Measurements from ENCODE around the gene OR8K5. TPM values are rescaled to one million over a fixed set of nuclear protein-coding genes. Genes with fewer than 3 reads are reported as not detected.
"Not testable (repeated sequence)": the region's sequence is repeated elsewhere in the genome, so short reads cannot be mapped to it uniquely, and the experiment has no call there.

OR8K5 gene
- polyA plus RNA-seq, 1 donor (not counting 4 experiments of a cell fraction or from before 2014, with no cell fraction given), result not detected

GRCh38 chr11:56151376-56151775 lies 8.7 kb downstream of the OR8K5 start:
- Histone ChIP-seq H2AFZ (ENCODE audit: control insufficient read depth, low read length) (no peak overlapping the region), H3K9me1 (ENCODE audit: control insufficient read depth, extremely low read depth, insufficient read depth, low read length) (no peaks in the 10 kb centered on the region), H3K4me1 (ENCODE audit: control insufficient read depth, extremely low read depth, insufficient read depth, low read length) (no peaks in the 10 kb centered on the region), H3K79me2 (ENCODE audit: control insufficient read depth, insufficient read depth, low read length) (no peaks in the 10 kb centered on the region), H3K27me3 (ENCODE audit: control insufficient read depth, extremely low read depth, insufficient read depth, low read length) (no peaks in the 10 kb centered on the region), H4K20me1 (ENCODE audit: control insufficient read depth, extremely low read depth, insufficient read depth, low read length) (no peaks in the 10 kb centered on the region), H3K27ac (ENCODE audit: control insufficient read depth, insufficient read depth, low read length) (no peak overlapping the region), H3K9ac (ENCODE audit: control insufficient read depth, extremely low read depth, insufficient read depth, low read length) (no peak overlapping the region), H3K4me3 (ENCODE audit: control insufficient read depth in 2 of 3, extremely low read depth in 1 of 3, insufficient read depth in 2 of 3, low read depth in 1 of 3, low read length in 3 of 3) (no peak overlapping the region), H3K36me3 (ENCODE audit: control insufficient read depth in 2 of 2, extremely low read depth in 1 of 2, insufficient read depth in 2 of 2, low read length in 2 of 2) (no peaks in the 10 kb centered on the region), H3K4me2 (ENCODE audit: control insufficient read depth, extremely low read depth, insufficient read depth, low read depth, low read length) (no peak overlapping the region), H3K9me3 (ENCODE audit: control insufficient read depth, low read depth, low read length) (peaks cover 4% of the 10 kb centered on the region)
- TF ChIP-seq EZH2 (IDR thresholded peaks at IDR 0.05; ENCODE audit: low read length) (no peak), CTCF (optimal IDR thresholded peaks at IDR 0.05 in 1 of 3, IDR thresholded peaks at IDR 0.05 in 1 of 3, conservative IDR thresholded peaks at IDR 0.05 in 1 of 3; ENCODE audit: extremely low read depth in 1 of 3, insufficient read depth in 2 of 3, low read length in 3 of 3) (no peak)
- FAIRE-seq (no peak), DNase-seq (ENCODE audit: low read depth, low spot score) (no peak)
- dilution Hi-C loops (cut with MboI; ENCODE audit: extremely low pct_ligation_motif_present, low sequenced_read_pairs), result no loop called here

- H3K36me3 ChIP-seq (ENCODE audit: control insufficient read depth in 2 of 2, extremely low read depth in 1 of 2, insufficient read depth in 2 of 2, low read length in 2 of 2); H3K27ac ChIP-seq (ENCODE audit: control insufficient read depth, insufficient read depth, low read length); H3K9ac ChIP-seq (ENCODE audit: control insufficient read depth, extremely low read depth, insufficient read depth, low read length); H2AFZ ChIP-seq (ENCODE audit: control insufficient read depth, low read length); H3K4me1 ChIP-seq (ENCODE audit: control insufficient read depth, extremely low read depth, insufficient read depth, low read length); DNase-seq (ENCODE audit: low read depth, low spot score); H4K20me1 ChIP-seq (ENCODE audit: control insufficient read depth, extremely low read depth, insufficient read depth, low read length); FAIRE-seq; H3K79me2 ChIP-seq (ENCODE audit: control insufficient read depth, insufficient read depth, low read length); H3K9me1 ChIP-seq (ENCODE audit: control insufficient read depth, extremely low read depth, insufficient read depth, low read length); dilution Hi-C loops (cut with MboI; ENCODE audit: extremely low pct_ligation_motif_present, low sequenced_read_pairs); H3K27me3 ChIP-seq (ENCODE audit: control insufficient read depth, extremely low read depth, insufficient read depth, low read length); H3K4me3 ChIP-seq (ENCODE audit: control insufficient read depth in 2 of 3, extremely low read depth in 1 of 3, insufficient read depth in 2 of 3, low read depth in 1 of 3, low read length in 3 of 3); H3K4me2 ChIP-seq (ENCODE audit: control insufficient read depth, extremely low read depth, insufficient read depth, low read depth, low read length); H3K9me3 ChIP-seq (ENCODE audit: control insufficient read depth, low read depth, low read length): not testable (repeated sequence)
Observed at GRCh38 chr11:56143681-56144080, 16.4 kb downstream of the OR8K5 start.

- no peak for FAIRE-seq
- dilution Hi-C loops (cut with MboI; ENCODE audit: extremely low pct_ligation_motif_present, low sequenced_read_pairs), result no loop called here
Observed at GRCh38 chr11:56140151-56140661, 19.9 kb downstream of the OR8K5 start, which contains the start of gene OR8J3. TSS of gene OR8J3 (minus strand) at chr11:56140201. CDS start at chr11:56137718, 2,483 bp downstream.

More at GRCh38 chr11:56140151-56140661, 19.9 kb downstream of the OR8K5 start, which contains the start of gene OR8J3:
- no peak for DNase-seq (ENCODE audit: low read depth, low spot score)
- no peaks in the 10 kb centered on the region for H3K9me1 ChIP-seq (ENCODE audit: control insufficient read depth, extremely low read depth, insufficient read depth, low read length)
- H3K79me2 ChIP-seq (ENCODE audit: control insufficient read depth, insufficient read depth, low read length), result no peaks in the 10 kb centered on the region
- TF ChIP-seq EZH2 (IDR thresholded peaks at IDR 0.05; ENCODE audit: low read length) (no peak), CTCF (optimal IDR thresholded peaks at IDR 0.05 in 1 of 3, IDR thresholded peaks at IDR 0.05 in 1 of 3, conservative IDR thresholded peaks at IDR 0.05 in 1 of 3; ENCODE audit: extremely low read depth in 1 of 3, insufficient read depth in 2 of 3, low read length in 3 of 3) (no peak)
- H3K27ac ChIP-seq (ENCODE audit: control insufficient read depth, insufficient read depth, low read length), result no peak within 1 kb of the TSS
- no peaks in the 10 kb centered on the region for H4K20me1 ChIP-seq (ENCODE audit: control insufficient read depth, extremely low read depth, insufficient read depth, low read length)
- H3K36me3 ChIP-seq (ENCODE audit: control insufficient read depth in 2 of 2, extremely low read depth in 1 of 2, insufficient read depth in 2 of 2, low read length in 2 of 2), result no peaks in the 10 kb centered on the region
- no peak within 1 kb of the TSS for H3K4me2 ChIP-seq (ENCODE audit: control insufficient read depth, extremely low read depth, insufficient read depth, low read depth, low read length)
- no peak within 1 kb of the TSS for H2AFZ ChIP-seq (ENCODE audit: control insufficient read depth, low read length)
- H3K4me1 ChIP-seq (ENCODE audit: control insufficient read depth, extremely low read depth, insufficient read depth, low read length), result no peaks in the 10 kb centered on the region
- H3K27me3 ChIP-seq (ENCODE audit: control insufficient read depth, extremely low read depth, insufficient read depth, low read length), result no peaks in the 10 kb centered on the region
- H3K9me3 ChIP-seq (ENCODE audit: control insufficient read depth, low read depth, low read length), result no peaks in the 10 kb centered on the region
- H3K4me3 ChIP-seq (ENCODE audit: control insufficient read depth in 2 of 3, extremely low read depth in 1 of 3, insufficient read depth in 2 of 3, low read depth in 1 of 3, low read length in 3 of 3), result no peak within 1 kb of the TSS
- no peak within 1 kb of the TSS for H3K9ac ChIP-seq (ENCODE audit: control insufficient read depth, extremely low read depth, insufficient read depth, low read length)

Data from keratinocyte (primary cell).